ENCODE data around the gene OTX2. TPM values are rescaled to one million over a fixed set of nuclear protein-coding genes. Genes with fewer than 3 reads are reported as not detected.

The OTX2 gene
- total RNA-seq, 1 donor from 2014 or later: not detected

DNA sequence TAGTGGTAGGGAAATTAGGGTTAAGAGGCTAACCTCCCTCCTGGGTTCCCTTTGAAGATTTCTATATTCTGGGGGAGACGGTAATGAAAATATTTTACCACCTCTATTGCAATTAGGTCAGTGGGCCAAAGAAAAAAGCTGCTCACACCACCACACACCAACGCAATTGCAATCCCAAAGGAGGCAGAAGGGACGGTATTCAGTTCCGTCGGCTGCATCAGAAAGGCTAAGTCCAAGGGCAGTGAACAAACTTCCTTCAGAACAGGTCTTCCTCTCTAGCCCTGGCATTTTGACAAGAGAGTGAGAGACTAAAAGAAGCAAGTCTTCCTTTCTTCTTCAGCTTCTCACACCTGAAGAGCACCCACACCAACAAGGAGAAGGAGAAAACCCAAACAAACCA, 51.2 kb downstream of the OTX2 start:
- Histone ChIP-seq H3K4me3 (no peak overlapping the region), H3K27me3 (no peaks in the 10 kb centered on the region), H3K4me1 (no peaks in the 10 kb centered on the region), H3K27ac (no peak overlapping the region), H3K36me3 (no peaks in the 10 kb centered on the region), H3K9me3 (no peaks in the 10 kb centered on the region)
- intact Hi-C loops (cut with DNase I): no loop called here
- DNase-seq (ENCODE audit: extremely low spot score in 2 of 2): no peak
- TF ChIP-seq, protein P1, sequence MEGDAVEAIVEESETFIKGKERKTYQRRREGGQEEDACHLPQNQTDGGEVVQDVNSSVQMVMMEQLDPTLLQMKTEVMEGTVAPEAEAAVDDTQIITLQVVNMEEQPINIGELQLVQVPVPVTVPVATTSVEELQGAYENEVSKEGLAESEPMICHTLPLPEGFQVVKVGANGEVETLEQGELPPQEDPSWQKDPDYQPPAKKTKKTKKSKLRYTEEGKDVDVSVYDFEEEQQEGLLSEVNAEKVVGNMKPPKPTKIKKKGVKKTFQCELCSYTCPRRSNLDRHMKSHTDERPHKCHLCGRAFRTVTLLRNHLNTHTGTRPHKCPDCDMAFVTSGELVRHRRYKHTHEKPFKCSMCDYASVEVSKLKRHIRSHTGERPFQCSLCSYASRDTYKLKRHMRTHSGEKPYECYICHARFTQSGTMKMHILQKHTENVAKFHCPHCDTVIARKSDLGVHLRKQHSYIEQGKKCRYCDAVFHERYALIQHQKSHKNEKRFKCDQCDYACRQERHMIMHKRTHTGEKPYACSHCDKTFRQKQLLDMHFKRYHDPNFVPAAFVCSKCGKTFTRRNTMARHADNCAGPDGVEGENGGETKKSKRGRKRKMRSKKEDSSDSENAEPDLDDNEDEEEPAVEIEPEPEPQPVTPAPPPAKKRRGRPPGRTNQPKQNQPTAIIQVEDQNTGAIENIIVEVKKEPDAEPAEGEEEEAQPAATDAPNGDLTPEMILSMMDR (IDR thresholded peaks at IDR 0.05): no peak
- TF ChIP-seq POLR2AphosphoS5 (IDR thresholded peaks at IDR 0.05; ENCODE audit: insufficient read depth in 1 of 2, low read depth in 1 of 2) (no peak), POLR2A (IDR thresholded peaks at IDR 0.05) (no peak)

DNA sequence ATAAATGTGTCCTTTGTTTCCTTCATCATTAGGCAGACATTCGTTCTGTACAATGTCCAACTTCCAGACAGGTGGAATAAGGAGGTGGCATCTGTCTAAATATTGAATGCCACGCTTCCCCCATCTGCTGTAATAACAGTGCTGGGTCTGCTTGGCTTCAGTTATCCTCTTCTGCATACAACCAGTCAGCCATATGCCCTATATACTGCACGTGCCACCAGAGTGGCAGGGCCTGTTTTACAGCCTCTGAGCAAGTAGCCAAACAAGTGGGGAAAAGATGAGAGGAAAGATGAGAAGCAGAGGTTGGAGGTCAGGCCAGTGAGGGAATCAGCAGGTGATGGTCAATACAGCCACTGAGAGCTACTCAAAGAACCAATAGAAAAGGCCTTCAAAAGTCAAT, 55.4 kb downstream of the OTX2 start:
- no peaks in the 10 kb centered on the region for H3K36me3 ChIP-seq
- intact Hi-C loops (cut with DNase I): no loop called here
- H3K27me3 ChIP-seq: no peaks in the 10 kb centered on the region

DNA sequence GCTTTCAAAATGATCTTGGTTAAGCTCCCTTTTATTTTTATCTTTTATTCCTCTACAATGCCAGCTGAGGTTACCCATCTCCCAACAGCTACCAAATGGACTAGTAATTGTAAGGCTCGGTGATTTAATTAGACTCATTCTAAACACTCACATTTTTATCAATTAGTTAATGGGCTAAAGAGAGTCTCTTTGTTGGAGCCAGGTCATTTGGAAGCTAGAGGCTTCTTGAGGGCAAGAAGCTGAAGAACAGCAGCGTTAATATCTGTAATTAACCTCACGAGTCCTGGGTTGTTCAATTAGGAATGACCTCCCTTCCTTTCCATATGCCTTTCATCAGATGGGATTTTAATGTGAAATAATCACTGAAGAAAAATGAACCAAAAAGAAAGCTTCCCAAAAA, 56.9 kb downstream of the OTX2 start:
- TF ChIP-seq, protein P1 (IDR thresholded peaks at IDR 0.05): no peak
- no peak for TF ChIP-seq POLR2A (IDR thresholded peaks at IDR 0.05)
- TF ChIP-seq POLR2AphosphoS5 (IDR thresholded peaks at IDR 0.05; ENCODE audit: insufficient read depth in 1 of 2, low read depth in 1 of 2): no peak
- Histone ChIP-seq H3K9me3 (no peaks in the 10 kb centered on the region), H3K4me3 (no peak overlapping the region), H3K4me1 (no peaks in the 10 kb centered on the region), H3K36me3 (no peaks in the 10 kb centered on the region), H3K27ac (no peak overlapping the region), H3K27me3 (no peaks in the 10 kb centered on the region)
- no peak for DNase-seq (ENCODE audit: extremely low spot score in 2 of 2)
- intact Hi-C loops (cut with DNase I): no loop called here

More for the DNA sequence above, 55.4 kb downstream of the OTX2 start:
- TF ChIP-seq, protein P1 (IDR thresholded peaks at IDR 0.05): no peak
- no peak for TF ChIP-seq POLR2AphosphoS5 (IDR thresholded peaks at IDR 0.05; ENCODE audit: insufficient read depth in 1 of 2, low read depth in 1 of 2)
- TF ChIP-seq POLR2A (IDR thresholded peaks at IDR 0.05): no peak
- H3K9me3 ChIP-seq: no peaks in the 10 kb centered on the region
- H3K27ac ChIP-seq: no peak overlapping the region
- no peaks in the 10 kb centered on the region for H3K4me1 ChIP-seq
- no peak overlapping the region for H3K4me3 ChIP-seq
- DNase-seq (ENCODE audit: extremely low spot score in 2 of 2): no peak

DNA sequence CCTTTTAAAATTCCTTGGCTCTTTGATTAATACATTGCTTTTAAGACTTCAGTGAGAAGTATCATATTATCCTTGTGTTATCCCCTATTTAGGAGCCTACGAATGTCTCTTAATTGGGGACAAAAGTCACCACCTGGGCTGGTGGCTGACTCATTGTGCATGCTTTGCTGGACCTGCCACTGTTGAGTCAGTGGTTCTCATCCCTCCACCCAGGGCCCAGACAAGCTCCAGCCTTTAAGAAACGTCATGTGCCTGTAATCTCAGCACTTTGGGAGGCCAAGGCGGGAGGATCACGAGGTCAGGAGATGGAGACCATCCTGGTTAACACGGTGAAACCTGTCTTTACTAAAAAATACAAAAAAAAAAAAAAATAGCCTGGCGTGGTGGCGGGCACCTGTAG, 57.9 kb downstream of the OTX2 start:
- H3K36me3 ChIP-seq: no peaks in the 10 kb centered on the region
- DNase-seq (ENCODE audit: extremely low spot score in 2 of 2): no peak

DNA sequence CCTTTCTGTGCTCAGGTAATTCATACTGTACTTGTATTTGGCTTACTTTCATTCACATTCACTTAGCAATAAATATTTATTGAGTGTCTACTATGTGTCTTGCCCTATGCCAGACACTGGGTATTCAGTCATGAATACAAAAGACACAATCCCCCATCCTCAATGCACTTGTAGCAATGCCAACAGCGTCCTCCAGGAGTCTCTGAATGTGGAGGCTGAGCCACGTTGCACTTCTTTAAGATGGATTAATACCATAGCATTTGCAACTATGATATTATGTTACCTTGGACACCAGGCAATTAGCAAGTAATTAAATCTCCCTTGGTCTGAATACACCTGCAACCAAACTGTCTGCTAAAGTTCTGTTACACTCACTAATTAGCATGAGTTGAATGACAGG, 58.8 kb downstream of the OTX2 start:
- Histone ChIP-seq H3K27me3 (no peaks in the 10 kb centered on the region), H3K9me3 (no peaks in the 10 kb centered on the region)

More for the DNA sequence above, 57.9 kb downstream of the OTX2 start:
- no peaks in the 10 kb centered on the region for H3K9me3 ChIP-seq
- no peaks in the 10 kb centered on the region for H3K27me3 ChIP-seq
- H3K4me3 ChIP-seq: no peak overlapping the region
- no peaks in the 10 kb centered on the region for H3K4me1 ChIP-seq
- H3K27ac ChIP-seq: no peak overlapping the region
- TF ChIP-seq POLR2AphosphoS5 (IDR thresholded peaks at IDR 0.05; ENCODE audit: insufficient read depth in 1 of 2, low read depth in 1 of 2) (no peak), POLR2A (IDR thresholded peaks at IDR 0.05) (no peak)
- TF ChIP-seq, protein P1 (IDR thresholded peaks at IDR 0.05): no peak
- intact Hi-C loops (cut with DNase I): no loop called here

More for the DNA sequence above, 58.8 kb downstream of the OTX2 start:
- H3K4me1 ChIP-seq: no peaks in the 10 kb centered on the region
- H3K27ac ChIP-seq: no peak overlapping the region
- no peak for DNase-seq (ENCODE audit: extremely low spot score in 2 of 2)
- H3K4me3 ChIP-seq: no peak overlapping the region
- H3K36me3 ChIP-seq: no peaks in the 10 kb centered on the region
- TF ChIP-seq, protein P1 (IDR thresholded peaks at IDR 0.05): no peak
- TF ChIP-seq POLR2AphosphoS5 (IDR thresholded peaks at IDR 0.05; ENCODE audit: insufficient read depth in 1 of 2, low read depth in 1 of 2) (no peak), POLR2A (IDR thresholded peaks at IDR 0.05) (no peak)
- intact Hi-C loops (cut with DNase I): no loop called here

Small RNA genes lying within 50 kb of the gene (small RNA-seq; reads per million reads assigned to genes)
- gene RN7SL461P (not detected), gene RNU6-1204P (not detected)

Other genes starting within 250 kb of the OTX2 start
- gene TMEM260, start 230.7 kb downstream of the OTX2 start, total RNA-seq: 13.3 TPM